NCI-H2196 treated with DMSO at 0.1 percent for 48 hours (cell line): ENCODE measurements around the gene STX11.

Experiments
- DNase-seq: peaks from one replicate; lab custom pipeline; 2025; ENCODE audit not compliant: unreplicated experiment; lab: John Stamatoyannopoulos, UW

Gene STX11

GRCh38 chr6:144141470-144141869 lies 8.8 kb upstream of the STX11 start:
- DNase-seq: no peak

GRCh38 chr6:144143106-144143505 lies 7.2 kb upstream of the STX11 start:
- no peak for DNase-seq

- no peak for DNase-seq
These were observed 6.4 kb upstream of the STX11 start for GRCh38 chr6:144143878-144144277.

- no peak for DNase-seq
These were observed 5.3 kb upstream of the STX11 start for GRCh38 chr6:144144996-144145395.

- DNase-seq: no peak
These were observed 4.8 kb upstream of the STX11 start for GRCh38 chr6:144145541-144145940.

- DNase-seq: no peak
These were observed 1.4 kb upstream of the STX11 start for GRCh38 chr6:144148886-144149285.

GRCh38 chr6:144149558-144149893 lies 791 bp upstream of the STX11 start:
- no peak for DNase-seq

GRCh38 chr6:144150710-144151657 lies 667 bp downstream of the STX11 start:
- DNase-seq: no peak

- no peak for DNase-seq
These were observed 2.1 kb downstream of the STX11 start for GRCh38 chr6:144152334-144152900.

- DNase-seq: no peak
These were observed 2.9 kb downstream of the STX11 start for GRCh38 chr6:144153260-144153659.

GRCh38 chr6:144153971-144154370 lies 3.7 kb downstream of the STX11 start:
- DNase-seq: no peak

- no peak for DNase-seq
These were observed 5.2 kb downstream of the STX11 start for GRCh38 chr6:144155529-144155928.

GRCh38 chr6:144156338-144156737 lies 6.0 kb downstream of the STX11 start:
- no peak for DNase-seq

GRCh38 chr6:144156991-144157390 lies 6.7 kb downstream of the STX11 start:
- DNase-seq: no peak

- DNase-seq: no peak
These were observed 7.8 kb downstream of the STX11 start for GRCh38 chr6:144158133-144158532.

- no peak for DNase-seq
These were observed 8.9 kb downstream of the STX11 start for GRCh38 chr6:144159223-144159622.

- no peak for DNase-seq
These were observed 9.4 kb downstream of the STX11 start for GRCh38 chr6:144159742-144160141.

- no peak for DNase-seq
These were observed 10.2 kb downstream of the STX11 start for GRCh38 chr6:144160431-144161005.

- DNase-seq: no peak
These were observed 11.7 kb downstream of the STX11 start for GRCh38 chr6:144161975-144162374.

- no peak for DNase-seq
These were observed 12.7 kb downstream of the STX11 start for GRCh38 chr6:144162977-144163376.

- no peak for DNase-seq
These were observed 15.5 kb downstream of the STX11 start for GRCh38 chr6:144165784-144166183.

GRCh38 chr6:144170044-144170443 lies 19.7 kb downstream of the STX11 start:
- no peak for DNase-seq
